OCI-LY7 (cell line): ENCODE results near the gene TRIM73.
"Not testable (repeated sequence)": the region's sequence is repeated elsewhere in the genome, so short reads cannot be mapped to it uniquely, and the experiment has no call there.

Experiments
- CTCF ChIP-seq: fragments of 200-600 bp; sonication (generic); conservative IDR thresholded peaks from 2 replicates; pipeline ENCODE4 v1.5.1; 2014; ENCODE audit warnings: mild to moderate bottlenecking, antibody characterized with exemption, low read length, moderate library complexity, mixed read lengths
- EZH2phosphoT487 ChIP-seq: fragments of 200-600 bp; sonication (generic); IDR thresholded peaks from 2 replicates; pipeline ENCODE4 v1.6.1; 2018; ENCODE audit warnings: low read depth, borderline replicate concordance, mild to moderate bottlenecking, mixed run types, antibody characterized with exemption, low read length, moderate library complexity, mixed read lengths

DNA sequence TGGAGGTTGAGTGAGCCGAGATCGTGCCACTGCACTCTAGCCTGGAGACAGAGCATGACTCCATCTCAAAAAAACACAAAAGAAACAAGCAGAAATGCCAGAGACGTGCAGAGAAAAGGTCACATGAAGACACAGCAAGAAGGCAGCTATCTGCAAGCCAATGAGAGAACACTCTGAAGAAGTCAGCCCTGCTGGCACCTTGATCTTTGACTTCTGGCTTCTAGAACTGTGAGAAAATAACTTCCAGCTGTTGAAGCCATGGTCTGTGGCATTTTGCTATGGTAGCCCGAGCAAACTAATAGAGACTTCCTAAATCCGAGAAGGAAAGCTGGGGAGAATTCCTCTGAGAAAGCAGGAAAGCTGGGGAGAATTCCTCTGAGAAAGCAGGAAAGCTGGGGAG lies 54.5 kb downstream of the TRIM73 start:
- not testable (repeated sequence) for TF ChIP-seq CTCF, EZH2phosphoT487
